ENCODE results near the gene KRTAP4-11.

- TF ChIP-seq SOX15 (CRISPR knock-in tag; IDR thresholded peaks at IDR 0.05) (no peak), ETV6 (CRISPR knock-in tag; IDR thresholded peaks at IDR 0.05) (no peak)
Observed at GRCh38 chr17:41163828-41164227, 45.7 kb upstream of the KRTAP4-11 start.

All from WTC11 (cell line).